Measurements from ENCODE around the gene GALNT6. TPM values are rescaled to one million over a fixed set of nuclear protein-coding genes. Genes with fewer than 3 reads are reported as not detected.

The GALNT6 gene
- total and polyA plus RNA-seq, 9 of the 15 experiments (the other 6 are each of a cell fraction or from before 2014, with no cell fraction given): 1.5 to 8.6 (median 5.1) TPM

DNA sequence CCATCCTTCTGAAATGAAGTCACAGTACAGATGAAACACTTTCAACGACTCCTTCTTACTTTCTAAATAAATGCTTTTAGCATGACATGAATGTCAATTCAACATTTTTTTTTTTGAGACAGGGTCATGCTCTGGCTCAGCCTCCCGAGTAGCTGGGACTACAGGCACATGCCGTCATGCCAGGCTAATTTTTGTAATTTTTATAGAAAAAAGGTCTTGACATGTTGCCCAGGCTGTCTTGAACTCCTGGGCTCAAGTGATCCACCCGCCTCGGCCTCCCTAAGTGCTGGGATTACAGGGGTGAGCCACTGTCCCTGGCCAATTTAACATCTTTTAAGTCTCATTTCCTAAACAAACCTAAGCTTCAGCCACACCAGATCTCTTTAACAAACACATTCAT, 16.4 kb downstream of the GALNT6 start:
- ATAC-seq (no peak), FAIRE-seq (no peak), DNase-seq (ENCODE audit: extremely low read depth in 1 of 4, low spot score in 3 of 4) (no peak)
- no TSS peak for BruUV-seq (replicated peaks)
- Histone ChIP-seq H3K27ac (ENCODE audit: extremely low read depth, low read depth, low read length) (no peak overlapping the region), H4K20me1 (replicated peaks; ENCODE audit: control insufficient read depth, insufficient read depth, low read length) (no peaks in the 10 kb centered on the region), H3K27me3 (ENCODE audit: control insufficient read depth in 2 of 2, insufficient read depth in 2 of 2, low read length in 2 of 2) (no peaks in the 10 kb centered on the region), H3K4me2 (ENCODE audit: insufficient read depth, low read length) (no peak overlapping the region), H3K36me3 (ENCODE audit: control insufficient read depth, insufficient read depth, low read length) (no peaks in the 10 kb centered on the region), H3K9me1 (ENCODE audit: control insufficient read depth, insufficient read depth, low read length) (no peaks in the 10 kb centered on the region), H3K9ac (ENCODE audit: insufficient read depth in 1 of 2, low read depth in 2 of 2, low read length in 2 of 2) (no peak overlapping the region), H3K4me3 (no peak overlapping the region), H3K79me2 (ENCODE audit: control insufficient read depth, insufficient read depth, low read length) (no peaks in the 10 kb centered on the region), H3K9me3 (replicated peaks; ENCODE audit: control insufficient read depth, insufficient read depth, low read depth, low read length) (no peaks in the 10 kb centered on the region), H3K4me1 (replicated peaks in 1 of 2; ENCODE audit: control insufficient read depth in 2 of 2, insufficient read depth in 2 of 2, low read length in 2 of 2) (peaks cover 0 to 3% of the 10 kb centered on the region in 2 experiments; a peak in 3 of 5 replicates), H2AFZ (ENCODE audit: low read depth, low read length) (no peak overlapping the region)
- WGBS (ENCODE audit: insufficient coverage, low coverage, missing lambda C conversion rate): 48% methylated on average over 5 of the region's 5 CpGs
- intact Hi-C loops (cut with micrococcal nuclease): no loop called here
- ChIA-PET CTCF (ENCODE audit: low intra/inter-chr PET ratio) (no interaction called here), POLR2A (interaction anchor here (1.8 kb wide), 1 partner anchor 12 kb away, joined by 6 read pairs; no protein-coding TSS in a partner anchor)
- in situ Hi-C loops (cut with MboI): no loop called here
- TF ChIP-seq ZNF395 (CRISPR knock-in tag; IDR thresholded peaks at IDR 0.05) (no peak), MTA3 (IDR thresholded peaks at IDR 0.05; ENCODE audit: borderline replicate concordance) (no peak), RBM39 (optimal IDR thresholded peaks at IDR 0.05; ENCODE audit: low read depth, low read length) (no peak), ZNF551 (CRISPR knock-in tag; IDR thresholded peaks at IDR 0.05) (no peak), NCOR1 (IDR thresholded peaks at IDR 0.05) (no peak), PHF20 (IDR thresholded peaks at IDR 0.05; ENCODE audit: partially characterized antibody) (no peak), SMARCB1 (IDR thresholded peaks at IDR 0.05; ENCODE audit: insufficient read length, low read depth) (no peak), ZNF274 (IDR thresholded peaks at IDR 0.05; ENCODE audit: borderline replicate concordance, low read depth, low read length) (no peak)
- TF ChIP-seq, protein P1, sequence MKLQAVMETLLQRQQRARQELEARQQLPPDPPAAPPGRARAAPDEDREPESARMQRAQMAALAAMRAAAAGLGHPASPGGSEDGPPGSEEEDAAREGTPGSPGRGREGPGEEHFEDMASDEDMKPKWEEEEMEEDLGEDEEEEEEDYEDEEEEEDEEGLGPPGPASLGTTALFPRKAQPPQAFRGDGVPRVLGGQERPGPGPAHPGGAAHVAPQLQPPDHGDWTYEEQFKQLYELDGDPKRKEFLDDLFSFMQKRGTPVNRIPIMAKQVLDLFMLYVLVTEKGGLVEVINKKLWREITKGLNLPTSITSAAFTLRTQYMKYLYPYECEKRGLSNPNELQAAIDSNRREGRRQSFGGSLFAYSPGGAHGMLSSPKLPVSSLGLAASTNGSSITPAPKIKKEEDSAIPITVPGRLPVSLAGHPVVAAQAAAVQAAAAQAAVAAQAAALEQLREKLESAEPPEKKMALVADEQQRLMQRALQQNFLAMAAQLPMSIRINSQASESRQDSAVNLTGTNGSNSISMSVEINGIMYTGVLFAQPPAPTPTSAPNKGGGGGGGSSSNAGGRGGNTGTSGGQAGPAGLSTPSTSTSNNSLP (IDR thresholded peaks at IDR 0.05; ENCODE audit: borderline replicate concordance, low read depth, low read length): no peak
- TF ChIP-seq, protein P2, sequence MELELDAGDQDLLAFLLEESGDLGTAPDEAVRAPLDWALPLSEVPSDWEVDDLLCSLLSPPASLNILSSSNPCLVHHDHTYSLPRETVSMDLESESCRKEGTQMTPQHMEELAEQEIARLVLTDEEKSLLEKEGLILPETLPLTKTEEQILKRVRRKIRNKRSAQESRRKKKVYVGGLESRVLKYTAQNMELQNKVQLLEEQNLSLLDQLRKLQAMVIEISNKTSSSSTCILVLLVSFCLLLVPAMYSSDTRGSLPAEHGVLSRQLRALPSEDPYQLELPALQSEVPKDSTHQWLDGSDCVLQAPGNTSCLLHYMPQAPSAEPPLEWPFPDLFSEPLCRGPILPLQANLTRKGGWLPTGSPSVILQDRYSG (tag; conservative IDR thresholded peaks at IDR 0.05; ENCODE audit: low read depth): no peak
- TF ChIP-seq, protein P3, sequence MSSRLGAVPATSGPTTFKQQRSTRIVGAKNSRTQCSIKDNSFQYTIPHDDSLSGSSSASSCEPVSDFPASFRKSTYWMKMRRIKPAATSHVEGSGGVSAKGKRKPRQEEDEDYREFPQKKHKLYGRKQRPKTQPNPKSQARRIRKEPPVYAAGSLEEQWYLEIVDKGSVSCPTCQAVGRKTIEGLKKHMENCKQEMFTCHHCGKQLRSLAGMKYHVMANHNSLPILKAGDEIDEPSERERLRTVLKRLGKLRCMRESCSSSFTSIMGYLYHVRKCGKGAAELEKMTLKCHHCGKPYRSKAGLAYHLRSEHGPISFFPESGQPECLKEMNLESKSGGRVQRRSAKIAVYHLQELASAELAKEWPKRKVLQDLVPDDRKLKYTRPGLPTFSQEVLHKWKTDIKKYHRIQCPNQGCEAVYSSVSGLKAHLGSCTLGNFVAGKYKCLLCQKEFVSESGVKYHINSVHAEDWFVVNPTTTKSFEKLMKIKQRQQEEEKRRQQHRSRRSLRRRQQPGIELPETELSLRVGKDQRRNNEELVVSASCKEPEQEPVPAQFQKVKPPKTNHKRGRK (tag; IDR thresholded peaks at IDR 0.05): no peak
- TF ChIP-seq, protein P4, sequence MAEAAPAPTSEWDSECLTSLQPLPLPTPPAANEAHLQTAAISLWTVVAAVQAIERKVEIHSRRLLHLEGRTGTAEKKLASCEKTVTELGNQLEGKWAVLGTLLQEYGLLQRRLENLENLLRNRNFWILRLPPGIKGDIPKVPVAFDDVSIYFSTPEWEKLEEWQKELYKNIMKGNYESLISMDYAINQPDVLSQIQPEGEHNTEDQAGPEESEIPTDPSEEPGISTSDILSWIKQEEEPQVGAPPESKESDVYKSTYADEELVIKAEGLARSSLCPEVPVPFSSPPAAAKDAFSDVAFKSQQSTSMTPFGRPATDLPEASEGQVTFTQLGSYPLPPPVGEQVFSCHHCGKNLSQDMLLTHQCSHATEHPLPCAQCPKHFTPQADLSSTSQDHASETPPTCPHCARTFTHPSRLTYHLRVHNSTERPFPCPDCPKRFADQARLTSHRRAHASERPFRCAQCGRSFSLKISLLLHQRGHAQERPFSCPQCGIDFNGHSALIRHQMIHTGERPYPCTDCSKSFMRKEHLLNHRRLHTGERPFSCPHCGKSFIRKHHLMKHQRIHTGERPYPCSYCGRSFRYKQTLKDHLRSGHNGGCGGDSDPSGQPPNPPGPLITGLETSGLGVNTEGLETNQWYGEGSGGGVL (CRISPR knock-in tag; IDR thresholded peaks at IDR 0.05): no peak
- TF ChIP-seq, protein P5, sequence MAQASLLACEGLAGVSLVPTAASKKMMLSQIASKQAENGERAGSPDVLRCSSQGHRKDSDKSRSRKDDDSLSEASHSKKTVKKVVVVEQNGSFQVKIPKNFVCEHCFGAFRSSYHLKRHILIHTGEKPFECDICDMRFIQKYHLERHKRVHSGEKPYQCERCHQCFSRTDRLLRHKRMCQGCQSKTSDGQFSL (CRISPR knock-in tag; IDR thresholded peaks at IDR 0.05): no peak
- TF ChIP-seq, protein P5 (tag; IDR thresholded peaks at IDR 0.05): no peak
